HPDE6-E6E7 (cell line): ENCODE results near the gene PRPF40B.
"Not testable (repeated sequence)": the region's sequence is repeated elsewhere in the genome, so short reads cannot be mapped to it uniquely, and the experiment has no call there.

Source experiments
- DNase-seq: peaks from one replicate; pipeline ENCODE4 v3.0.0; 2011; ENCODE audit warnings: missing footprints; ENCODE audit errors: extremely low spot score

Gene PRPF40B

DNA sequence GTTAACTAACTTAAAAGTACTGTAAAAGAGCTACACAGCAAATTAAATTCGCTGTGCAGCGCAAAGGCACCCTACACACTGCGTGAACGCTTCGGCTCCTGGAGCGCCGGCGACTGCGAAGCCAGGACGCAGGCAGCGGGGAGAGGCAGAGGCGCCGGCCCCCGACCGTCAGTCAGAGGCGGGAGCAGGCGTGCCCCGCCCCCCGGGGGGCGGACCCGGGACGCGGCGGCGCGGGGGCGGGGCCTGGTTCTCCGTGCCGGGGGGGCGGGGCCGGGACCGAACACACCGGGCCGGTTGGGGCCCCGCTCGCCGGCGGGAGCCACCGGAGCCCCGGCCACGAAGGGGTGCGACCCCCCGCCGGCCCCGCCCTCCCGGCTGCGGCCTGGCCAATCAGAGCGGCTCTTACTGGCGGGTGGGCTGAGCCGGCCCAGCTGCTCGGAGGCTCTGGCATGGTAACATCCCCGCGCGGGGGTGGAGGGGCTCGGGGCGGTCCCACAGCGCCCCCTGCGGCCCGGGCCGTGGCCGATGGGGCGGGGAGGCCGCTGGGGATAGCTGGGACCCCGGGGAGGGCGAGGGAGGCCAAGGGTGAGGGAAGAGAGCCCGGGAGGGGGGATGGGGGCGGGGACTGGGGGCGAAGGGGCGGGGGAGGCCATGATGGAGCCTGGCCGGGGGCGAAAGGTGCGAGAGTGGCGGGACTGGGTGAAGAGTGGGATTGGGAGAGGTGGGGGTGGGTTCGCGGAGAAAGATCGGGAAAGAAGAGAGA is at the start of gene PRPF40B:
TSS of gene PRPF40B (plus strand) at position 420 of the 763 bp plus-strand sequence. CDS start at position 450, 30 bp downstream.
- DNase-seq: peak; percentile 79

DNA sequence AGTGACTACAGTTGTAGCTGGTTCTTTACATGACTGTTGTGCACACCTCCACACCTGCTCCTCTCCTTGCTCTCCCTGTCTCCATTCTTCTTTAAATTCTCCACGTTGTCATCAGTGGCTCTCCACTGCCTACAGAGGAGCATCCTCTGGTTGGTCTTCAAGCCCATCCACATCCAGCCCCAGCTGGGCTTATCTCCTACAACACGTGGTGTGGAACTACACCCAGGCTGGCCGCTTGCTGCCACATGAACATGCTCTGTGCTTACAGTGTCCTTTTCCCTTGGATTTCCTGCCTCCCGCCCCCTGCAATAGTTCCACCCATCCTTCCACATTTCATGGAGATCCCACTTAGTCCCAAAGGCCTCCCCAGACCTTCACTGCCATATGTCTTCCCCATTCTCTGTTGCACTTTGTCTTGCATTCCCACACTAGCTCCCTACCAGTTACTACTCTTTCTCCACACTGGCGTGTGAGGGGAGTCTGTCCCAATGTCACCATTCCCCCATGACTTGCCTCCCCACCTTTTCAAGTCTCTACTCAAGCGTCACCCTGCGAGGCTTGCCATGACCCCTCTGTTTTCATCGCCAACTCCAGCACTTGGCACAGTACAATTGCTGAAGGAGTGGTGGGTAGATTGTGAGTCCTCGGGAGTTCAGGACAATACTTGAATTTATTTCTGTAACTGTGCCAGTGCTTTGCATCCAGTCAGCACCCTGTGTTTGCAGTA is 45.6 kb upstream of the PRPF40B start:
- DNase-seq: no peak

DNA sequence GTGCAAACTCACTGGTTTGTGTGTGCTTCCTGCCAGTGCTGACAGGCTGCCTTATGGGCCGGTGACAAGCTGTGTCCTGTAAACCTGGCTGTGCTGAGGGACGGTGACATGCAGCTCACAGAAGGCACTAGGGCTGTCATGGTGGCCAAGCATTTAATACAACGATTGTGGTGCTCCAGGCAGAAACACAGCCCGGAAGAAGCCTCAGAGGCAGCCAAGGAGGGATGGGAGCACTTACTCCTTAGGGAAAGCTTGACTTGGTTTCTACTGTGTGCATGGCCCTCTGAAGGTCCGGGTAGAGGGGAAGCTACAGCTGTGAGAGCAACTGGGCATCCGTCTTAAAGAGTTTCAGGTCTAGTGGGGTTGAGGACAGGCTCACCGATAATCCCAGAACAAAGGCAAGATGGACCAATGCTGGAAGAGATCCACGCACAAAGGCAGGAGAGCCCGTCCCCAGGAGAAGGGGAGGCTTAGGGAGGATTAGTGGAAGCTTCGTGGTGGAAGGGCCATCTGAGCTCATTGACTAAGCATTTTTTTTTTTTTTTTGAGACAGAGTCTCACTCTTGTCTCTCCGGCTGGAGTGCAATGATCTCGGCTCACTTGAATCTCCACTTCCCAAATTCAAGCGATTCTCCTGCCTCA is 44.8 kb upstream of the PRPF40B start:
- no peak for DNase-seq

DNA sequence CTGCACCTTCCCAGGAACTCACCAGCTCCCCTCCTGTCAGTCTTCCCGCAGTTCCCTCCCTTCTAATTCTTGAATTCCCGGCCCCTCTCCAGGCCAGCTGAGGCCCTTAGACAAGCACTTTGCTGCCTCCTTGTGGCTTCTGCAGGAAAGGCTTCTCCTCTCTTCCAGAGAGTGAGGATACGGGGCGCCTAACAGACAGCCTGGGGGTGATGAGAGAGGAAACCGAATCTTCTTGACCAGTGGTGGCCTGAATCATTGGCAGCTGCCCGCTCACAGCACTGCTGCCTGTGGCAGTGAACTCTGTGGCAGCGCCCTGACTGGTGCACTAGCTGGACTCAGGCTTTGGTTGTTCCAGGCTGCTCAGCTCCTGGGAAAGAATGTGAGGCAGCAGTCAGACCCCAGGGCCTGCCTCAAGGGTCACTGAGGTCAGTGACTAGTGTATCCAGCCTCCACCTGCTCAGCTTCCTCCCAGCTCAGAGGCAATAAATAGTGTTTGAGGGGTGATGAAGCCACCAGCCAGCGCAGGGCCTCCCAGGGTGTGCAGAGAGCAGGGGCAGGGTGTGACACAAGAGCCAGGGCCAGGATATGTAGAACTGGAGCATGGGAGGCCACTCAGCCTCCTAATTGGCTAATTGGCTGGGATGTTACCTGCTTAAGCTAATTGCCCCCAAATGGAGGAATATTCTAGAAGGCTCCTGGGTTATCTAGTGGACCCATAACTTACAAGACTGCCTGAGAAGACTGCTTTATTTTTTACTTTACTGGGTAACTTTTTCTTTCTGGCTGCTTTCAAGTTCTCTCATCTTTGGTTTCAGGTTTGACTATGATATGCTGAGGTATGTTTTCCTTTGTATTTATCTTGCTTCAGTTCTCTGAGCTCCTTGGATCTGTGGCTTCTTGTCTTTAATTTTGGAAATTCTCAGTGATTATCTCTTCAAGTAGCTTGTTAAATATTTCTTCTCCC is 42.5 kb upstream of the PRPF40B start:
- peak; percentile 67 for DNase-seq

DNA sequence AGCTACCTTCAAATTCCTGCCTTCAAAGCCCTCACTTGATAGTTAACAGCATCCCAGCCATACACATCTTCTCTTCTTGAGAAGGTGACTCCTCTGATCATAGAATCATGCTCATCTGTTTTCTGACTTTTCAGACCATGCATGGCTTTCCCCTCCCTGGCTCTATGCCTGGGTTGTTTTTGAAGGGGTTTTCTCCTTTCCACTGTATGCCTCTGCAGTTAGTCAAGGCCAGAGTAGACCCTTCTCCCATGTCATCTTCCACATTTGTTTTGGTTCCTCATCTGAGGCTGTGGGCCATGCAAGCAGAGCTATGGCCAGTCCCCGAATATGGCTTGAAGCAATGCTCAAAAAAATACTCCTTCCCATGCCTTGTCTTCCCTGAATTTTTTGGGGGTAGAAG is 41.2 kb upstream of the PRPF40B start:
- no peak for DNase-seq

DNA sequence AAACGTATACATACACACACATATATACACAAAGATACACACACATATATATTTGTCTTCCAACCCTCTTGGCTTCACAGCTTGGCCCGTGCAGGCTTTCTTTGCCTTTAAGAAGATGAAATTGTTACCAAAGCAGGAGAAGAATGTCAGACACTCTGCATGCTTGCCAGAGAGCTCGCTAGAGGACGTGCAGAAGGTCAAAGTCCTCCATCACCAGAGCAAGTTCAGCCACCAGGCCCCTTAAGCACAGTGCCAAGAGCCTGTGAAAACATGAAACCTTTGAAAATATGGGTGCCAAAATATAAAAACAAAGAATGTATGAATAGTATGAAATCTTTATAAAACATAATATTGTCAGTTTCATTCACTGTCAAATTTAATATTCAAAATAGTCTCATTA is 40.5 kb upstream of the PRPF40B start:
- DNase-seq: no peak

DNA sequence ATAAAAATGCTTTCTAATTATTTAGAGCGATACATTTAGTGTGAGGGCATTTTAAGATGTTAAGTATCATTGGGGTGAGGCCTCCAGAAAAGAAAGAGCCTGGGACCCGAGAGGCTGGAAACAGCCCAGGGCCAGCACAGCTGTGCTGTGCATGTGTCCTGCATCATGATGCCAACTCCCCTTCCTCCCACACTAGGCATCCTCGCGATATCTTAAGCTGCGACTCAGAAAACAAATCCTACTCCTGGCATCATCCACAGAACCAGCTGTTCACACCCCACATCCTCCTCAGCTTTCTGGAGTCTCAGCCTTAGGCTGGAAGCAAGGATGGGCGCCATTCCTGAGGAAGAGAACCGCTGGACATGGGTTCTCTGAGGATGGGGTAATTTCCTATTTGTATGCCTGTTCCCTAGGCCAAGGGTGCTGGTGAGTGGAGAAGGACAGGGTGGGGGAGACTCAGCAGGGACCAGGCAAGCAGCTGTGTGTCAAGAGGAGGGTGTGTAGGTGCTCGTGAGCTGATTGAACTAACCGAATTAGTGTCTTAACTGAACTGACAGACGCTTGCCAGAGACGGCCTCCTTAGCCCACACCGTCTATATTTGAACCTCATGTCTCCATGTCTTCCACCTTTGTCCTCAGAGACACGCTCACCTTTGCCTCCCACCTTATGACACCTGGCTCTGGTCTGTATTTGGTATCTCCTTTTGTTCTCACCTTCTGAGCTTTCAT is 39.8 kb upstream of the PRPF40B start:
- DNase-seq: no peak

DNA sequence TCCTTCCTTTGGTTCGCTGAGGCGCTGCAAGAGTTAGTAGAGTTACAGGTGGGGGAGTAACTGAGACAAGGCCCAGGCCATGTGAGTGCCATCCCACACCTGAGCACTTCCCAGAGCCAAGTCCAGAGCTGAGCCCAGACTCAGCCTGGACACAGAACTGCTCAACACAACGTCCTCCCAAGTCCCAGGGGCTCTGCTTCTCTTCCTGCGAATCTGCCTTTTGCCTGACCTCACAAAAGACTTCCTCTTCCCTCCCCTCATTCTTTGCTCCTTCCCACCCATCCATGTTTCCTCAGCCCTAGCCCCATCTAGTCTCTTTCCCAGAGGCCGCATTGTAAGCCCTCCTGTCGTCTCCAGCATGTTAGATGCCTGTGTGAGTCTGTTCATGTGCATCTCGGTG is 38.8 kb upstream of the PRPF40B start:
- DNase-seq: no peak

DNA sequence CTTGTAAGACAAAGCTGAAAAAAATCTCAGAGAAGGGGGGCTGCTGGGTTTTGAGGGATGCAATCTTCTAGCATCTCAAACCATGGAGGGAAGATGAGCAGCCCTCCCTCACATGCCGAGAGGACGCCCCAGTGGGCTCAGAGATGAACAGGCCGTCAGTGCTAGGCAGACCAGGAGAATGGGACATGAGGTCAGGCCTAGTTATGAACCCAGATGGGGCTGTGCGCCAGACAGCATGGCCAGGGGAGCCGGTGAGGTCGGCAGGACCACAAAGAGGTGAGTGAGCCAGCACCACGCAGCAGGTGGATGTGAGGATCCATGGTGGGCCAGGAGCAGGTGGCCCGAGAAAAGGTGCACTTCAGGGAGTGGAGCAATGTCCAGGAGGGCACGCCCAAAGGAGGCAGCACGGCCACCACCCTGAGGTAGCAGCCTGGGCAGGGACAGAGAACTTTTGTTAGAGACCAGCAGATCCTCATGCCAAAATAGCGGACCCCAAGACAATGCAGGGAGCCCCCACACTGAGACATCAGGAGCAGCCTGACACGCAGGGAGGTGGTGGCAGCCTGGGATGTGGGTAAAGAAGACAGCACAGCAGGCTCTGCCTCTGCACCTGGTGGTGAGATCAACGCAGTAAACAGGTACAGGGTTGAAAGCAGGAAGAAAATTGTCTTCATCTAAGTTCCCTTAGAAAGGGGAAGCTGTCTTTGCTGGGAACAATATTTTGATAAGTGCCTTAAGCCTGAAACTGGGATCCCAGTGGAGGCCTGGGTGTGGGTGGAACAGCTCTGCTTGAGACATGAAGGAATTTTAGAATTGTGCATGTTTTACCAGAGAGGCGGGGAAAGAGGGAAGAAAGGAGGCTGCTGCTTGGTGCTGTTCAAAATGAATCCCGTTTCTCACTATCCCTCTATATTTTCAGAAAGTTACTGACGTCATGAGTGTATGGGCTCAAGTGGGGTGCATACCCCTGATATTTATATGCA is 37.6 kb upstream of the PRPF40B start:
- DNase-seq: no peak

DNA sequence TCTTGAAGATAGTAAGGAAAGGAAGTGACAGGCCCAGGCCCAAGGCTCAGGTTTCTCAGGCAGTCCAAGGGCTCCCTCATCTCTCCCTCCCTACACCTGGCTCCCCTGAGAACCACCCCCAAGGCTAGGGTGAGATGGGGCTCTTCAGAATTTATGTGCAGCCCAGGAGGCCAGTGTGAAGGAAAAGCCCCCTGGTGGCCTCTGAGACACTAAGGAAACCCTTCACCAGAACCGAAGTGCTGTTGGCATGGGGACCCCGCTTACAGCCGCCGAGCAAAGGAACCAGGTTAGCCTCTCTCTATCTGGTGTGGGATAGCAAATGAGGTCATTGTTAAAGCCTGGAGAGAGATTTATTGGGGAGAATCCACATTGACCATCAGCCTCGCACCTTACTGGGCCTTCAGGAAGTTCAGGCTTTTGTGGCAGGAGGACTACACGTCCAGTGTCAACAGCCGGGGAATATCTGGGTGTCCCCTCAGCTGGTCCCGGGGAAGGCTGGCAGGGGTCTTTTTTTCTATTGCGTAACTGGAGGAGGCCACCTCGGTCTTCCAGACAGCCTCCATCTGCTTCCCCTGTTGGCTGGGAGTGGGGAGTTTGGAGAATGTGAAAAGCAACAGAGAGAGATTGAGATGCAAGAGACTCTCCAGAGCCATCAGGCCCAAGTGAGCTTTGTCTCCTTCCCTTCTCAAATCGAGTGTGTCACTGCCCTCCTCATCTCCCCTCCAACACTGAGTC is 36.0 kb upstream of the PRPF40B start:
- DNase-seq: no peak

DNA sequence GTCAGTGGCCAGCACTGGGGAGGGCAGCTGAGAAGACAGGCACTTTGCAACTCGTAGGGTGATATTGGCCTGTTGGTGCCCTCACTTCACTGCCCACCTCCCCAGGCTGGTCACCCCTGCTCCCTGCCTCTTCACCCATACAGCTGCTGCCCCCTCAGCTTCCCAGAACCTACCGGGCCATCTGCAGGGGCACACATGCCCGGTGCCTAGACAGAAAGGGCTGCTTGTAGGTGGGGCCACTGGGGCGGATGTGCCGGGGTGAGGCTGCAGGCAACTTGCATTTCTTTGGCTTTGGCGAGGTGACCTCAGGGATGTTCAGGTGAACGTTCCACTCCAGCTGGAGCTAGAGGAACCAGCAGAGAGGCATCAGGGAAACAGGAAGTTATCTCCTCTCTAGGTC is 35.1 kb upstream of the PRPF40B start:
- DNase-seq: no peak

DNA sequence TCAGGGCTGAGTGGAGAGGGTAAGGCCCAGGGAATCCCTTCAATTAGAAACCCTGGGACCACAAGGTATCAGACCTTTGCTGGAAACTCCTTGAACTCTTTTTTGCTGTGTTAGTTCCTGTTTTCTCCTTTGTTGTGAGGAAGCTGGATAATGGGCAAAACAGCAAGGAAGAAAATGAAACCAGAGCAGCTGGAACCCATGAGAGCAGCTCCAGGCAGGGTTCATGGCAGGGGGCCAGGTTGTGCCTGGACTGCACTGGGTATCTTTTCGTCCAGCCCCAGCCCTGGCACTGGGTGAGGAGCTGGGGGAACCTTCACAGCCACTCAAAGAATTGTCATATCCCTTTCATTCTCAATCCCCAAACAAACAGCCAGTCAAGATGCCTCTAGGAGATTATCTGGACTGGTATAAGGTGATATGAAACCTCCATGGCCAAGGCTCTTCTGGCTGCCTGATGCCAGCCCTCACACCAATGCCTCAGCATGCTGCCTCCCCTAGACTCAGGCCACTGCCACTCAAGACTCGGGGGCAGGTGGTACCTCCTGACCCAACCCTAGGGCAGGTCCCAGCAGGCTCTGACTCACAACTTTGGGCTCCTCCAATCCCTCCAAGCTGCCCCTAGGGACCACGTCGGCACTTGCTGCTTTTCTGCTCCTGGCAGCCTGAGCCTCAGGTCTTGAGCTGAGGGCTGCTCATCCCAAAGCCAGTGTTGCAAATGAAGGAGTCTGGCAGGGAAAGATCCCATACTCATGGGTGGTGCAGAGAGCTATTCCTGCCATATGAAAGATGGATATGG is 34.4 kb upstream of the PRPF40B start:
- DNase-seq: no peak

DNA sequence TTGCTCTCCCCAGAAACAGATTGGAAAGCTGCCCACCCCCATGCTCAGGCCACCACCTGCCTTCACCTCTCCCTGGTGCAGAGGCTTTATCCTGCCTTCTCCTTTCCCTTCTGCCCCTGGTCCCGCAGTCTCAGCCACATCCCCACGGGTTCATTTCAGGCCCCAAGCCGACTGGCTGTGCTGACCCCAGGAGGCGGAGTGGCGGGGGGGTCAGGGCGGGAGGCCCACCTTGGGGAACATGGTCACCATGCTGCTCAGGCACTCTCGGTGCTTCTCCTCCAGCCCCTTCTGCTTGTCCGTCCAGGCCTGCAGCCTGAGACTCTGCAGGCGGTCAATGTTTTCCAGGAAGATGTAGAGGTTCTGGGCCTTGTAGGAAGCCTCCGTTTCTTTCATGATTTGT is 24.8 kb upstream of the PRPF40B start:
- no peak for DNase-seq

DNA sequence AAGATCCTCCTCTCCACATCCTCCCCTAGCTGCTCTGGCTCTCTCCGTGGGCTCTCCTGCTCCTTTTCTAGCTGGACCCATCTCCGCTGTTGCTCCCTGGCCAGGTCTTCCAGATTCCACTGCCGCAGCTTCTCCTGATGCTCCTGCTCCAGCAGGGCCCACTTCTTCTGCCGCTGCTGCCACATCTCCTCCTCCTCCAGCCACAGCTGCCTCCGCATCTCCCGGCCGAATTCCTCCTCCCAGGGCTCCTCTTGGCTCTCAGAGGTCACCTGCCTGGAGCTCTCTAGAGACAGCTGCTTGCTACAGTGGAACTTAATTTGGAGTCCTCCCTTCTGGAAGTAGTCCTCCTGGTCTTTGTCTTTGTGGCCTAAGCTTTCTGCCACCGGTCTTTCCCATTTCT is 23.4 kb upstream of the PRPF40B start:
- no peak for DNase-seq

DNA sequence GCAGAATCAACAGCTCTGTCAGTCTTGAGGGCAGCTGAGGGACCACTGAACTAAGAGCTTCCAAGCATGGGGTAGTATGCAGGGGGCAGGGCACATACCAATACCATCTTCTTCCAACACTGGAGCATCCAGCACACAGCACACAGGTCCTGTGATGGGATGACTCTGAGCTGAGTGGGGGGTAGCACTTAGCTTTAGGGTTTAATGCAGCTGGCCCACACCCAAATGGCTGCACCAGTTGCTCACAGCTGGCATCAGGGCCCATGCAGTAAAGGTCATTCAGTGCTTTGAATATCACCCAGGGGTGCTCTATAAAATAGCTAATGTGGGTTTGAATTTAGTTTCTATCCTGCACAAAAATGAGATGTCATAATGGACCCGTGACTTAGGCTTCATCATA is 19.6 kb upstream of the PRPF40B start:
- DNase-seq: no peak

DNA sequence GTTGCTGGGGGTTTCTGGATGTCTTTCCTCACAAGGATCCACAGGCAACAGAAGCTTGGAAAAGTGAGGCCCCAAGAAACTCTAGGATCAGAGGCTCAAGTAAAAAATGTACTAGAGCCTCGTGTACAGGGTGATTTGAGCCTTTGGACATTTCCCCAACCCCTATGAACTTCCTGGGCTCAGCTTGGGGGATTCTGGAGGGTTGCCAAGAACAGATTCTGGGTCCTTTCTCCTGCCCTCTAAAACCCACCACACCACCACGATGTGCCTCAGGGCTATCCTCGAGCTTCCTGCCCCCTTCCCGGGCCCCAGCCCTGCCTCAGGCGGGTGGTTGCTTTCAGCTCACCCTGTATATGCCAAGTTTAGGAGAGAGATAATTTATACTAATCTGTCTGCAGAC is 18.5 kb upstream of the PRPF40B start:
- DNase-seq: no peak

DNA sequence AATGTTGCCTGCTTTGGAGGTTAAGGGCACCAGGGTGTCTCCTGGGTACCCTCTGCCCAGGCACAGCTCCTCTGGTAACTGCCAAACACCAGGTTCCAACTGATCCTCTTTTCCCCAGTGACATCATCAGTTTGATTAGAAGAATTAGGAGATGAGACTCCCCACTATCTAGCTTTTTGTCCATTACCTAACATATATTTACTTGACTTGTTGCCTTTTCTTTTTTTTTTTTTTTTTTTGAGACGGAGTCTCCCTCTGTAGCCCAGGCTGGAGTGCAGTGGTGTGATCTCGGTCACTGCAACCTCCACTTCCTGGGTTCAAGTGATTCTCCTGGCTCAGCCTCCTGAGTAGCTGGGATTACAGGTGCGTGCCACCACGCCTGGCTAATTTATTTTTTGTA is 17.8 kb upstream of the PRPF40B start, which contains the start of gene FAM186B:
TSS of gene FAM186B (minus strand) at position 101 of the 400 bp plus-strand sequence. CDS start 162 bp downstream, outside the sequence.
- not testable (repeated sequence) for DNase-seq
